Tibial nerve (tissue), 4 donors: Measurements from ENCODE around the gene KDM5C.

Experiments
- CTCF ChIP-seq, 5 experiments: fragments of 200-600 bp in 3 of 5; fragments of 450-650 bp in 2 of 5; sonication (generic) in 3 of 5; IDR thresholded peaks; one replicate each; pipeline ENCODE4 v1.5.1; 2016 to 2019; ENCODE audit warnings: antibody characterized with exemption in 5 of 5, mild to moderate bottlenecking in 3 of 5, moderate library complexity in 2 of 5
- EP300 ChIP-seq, 2 donors: sonication (generic); formaldehyde crosslinking; IDR thresholded peaks; one replicate each; pipeline ENCODE4 v1.6.1; 2017; ENCODE audit warnings: antibody characterized with exemption in 2 of 2, mild to moderate bottlenecking in 1 of 2
- POLR2A ChIP-seq, 2 donors: fragments of 450-650 bp; IDR thresholded peaks; one replicate each; pipeline ENCODE4 v1.6.1; 2017; ENCODE audit warnings: antibody characterized with exemption in 2 of 2, mild to moderate bottlenecking in 2 of 2, moderate library complexity in 2 of 2

GRCh38 chrX:53235566-53235965, 10.6 kb upstream of the KDM5C start:
- TF ChIP-seq POLR2A (IDR thresholded peaks at IDR 0.05), result no peak
- TF ChIP-seq CTCF (IDR thresholded peaks at IDR 0.05), result no peak
- TF ChIP-seq EP300 (IDR thresholded peaks at IDR 0.05), result no peak
